OCI-LY7 (cell line): ENCODE data around the gene CACNB3. TPM values are rescaled to one million over a fixed set of nuclear protein-coding genes. Genes with fewer than 3 reads are reported as not detected.

Experiments
- BruUV-seq: library from RNA; stranded (reverse); fragments of 400-500 nt; replicated peaks from 2 replicates; lab custom pipeline; 2021; lab: Mats Ljungman, UMichigan
- CTCF ChIA-PET: fragments of 300-600 bp; sonication (Branson Sonifier 250); formaldehyde crosslinking; loops from one replicate; lab custom pipeline; 2022; ENCODE audit warnings: antibody characterized with exemption; ENCODE audit not compliant: unreplicated experiment; lab: Charles Lee
- POLR2A ChIA-PET: fragments of 300-600 bp; sonication (Branson Sonifier 250); formaldehyde crosslinking; loops from one replicate; lab custom pipeline; 2022; ENCODE audit warnings: antibody characterized with exemption; lab: Charles Lee
- DNase-seq: peaks from one replicate; pipeline ENCODE4 v3.0.0-alpha.2; 2015; ENCODE audit warnings: low spot score
- H2AFZ ChIP-seq: fragments of 200-600 bp; sonication (generic), shearing (Covaris generic); 2 replicates; pipeline ENCODE4 v1.6.1; 2014; ENCODE audit warnings: mild to moderate bottlenecking, antibody characterized with exemption, low read length, moderate library complexity
- H3K27ac ChIP-seq: fragments of 200-600 bp; sonication (generic); 2 replicates; pipeline ENCODE4 v1.5.1; 2014; ENCODE audit warnings: mixed run types, low read depth, mild to moderate bottlenecking, moderate library complexity, low read length, inconsistent platforms; ENCODE audit not compliant: poor library complexity, severe bottlenecking
- H3K36me3 ChIP-seq: fragments of 200-600 bp; sonication (generic); 2 replicates; pipeline ENCODE4 v1.6.1; 2014; ENCODE audit warnings: mild to moderate bottlenecking, antibody characterized with exemption, low read length, moderate library complexity, mixed read lengths; ENCODE audit not compliant: insufficient read depth
- H3K4me1 ChIP-seq: fragments of 200-600 bp; sonication (generic); 2 replicates; pipeline ENCODE4 v1.5.1; 2014; ENCODE audit warnings: mild to moderate bottlenecking, low read length; ENCODE audit not compliant: insufficient read depth, poor library complexity, severe bottlenecking
- H3K4me2 ChIP-seq: fragments of 200-600 bp; sonication (generic); 2 replicates; pipeline ENCODE4 v1.6.1; 2014; ENCODE audit warnings: mild to moderate bottlenecking, low read length
- H3K4me3 ChIP-seq: fragments of 200-600 bp; sonication (generic); 2 replicates; pipeline ENCODE4 v1.5.1; 2014; ENCODE audit warnings: mild to moderate bottlenecking, low read depth, low read length; ENCODE audit not compliant: poor library complexity, severe bottlenecking
- H3K79me2 ChIP-seq: fragments of 200-600 bp; sonication (generic); 2 replicates; pipeline ENCODE4 v1.6.1; 2016; ENCODE audit warnings: low read depth, mild to moderate bottlenecking, low read length, moderate library complexity, mixed read lengths; ENCODE audit not compliant: insufficient read depth
- H3K9me2 ChIP-seq: fragments of 200-600 bp; sonication (generic); 2 replicates; pipeline ENCODE4 v1.6.1; 2016; ENCODE audit warnings: mild to moderate bottlenecking, low read length, mixed read lengths; ENCODE audit not compliant: insufficient read depth
- H3K9me3 ChIP-seq: fragments of 200-600 bp; sonication (generic); 2 replicates; pipeline ENCODE4 v1.6.1; 2014; ENCODE audit warnings: mild to moderate bottlenecking, mixed run types, low read length, mixed read lengths
- H4K20me1 ChIP-seq: fragments of 200-600 bp; sonication (generic); 2 replicates; pipeline ENCODE4 v1.6.1; 2014; ENCODE audit warnings: mild to moderate bottlenecking, antibody characterized with exemption, low read length, moderate library complexity, mixed read lengths; ENCODE audit not compliant: insufficient read depth
- CTCF ChIP-seq: fragments of 200-600 bp; sonication (generic); conservative IDR thresholded peaks from 2 replicates; pipeline ENCODE4 v1.5.1; 2014; ENCODE audit warnings: mild to moderate bottlenecking, antibody characterized with exemption, low read length, moderate library complexity, mixed read lengths
- EZH2phosphoT487 ChIP-seq: fragments of 200-600 bp; sonication (generic); IDR thresholded peaks from 2 replicates; pipeline ENCODE4 v1.6.1; 2018; ENCODE audit warnings: low read depth, borderline replicate concordance, mild to moderate bottlenecking, mixed run types, antibody characterized with exemption, low read length, moderate library complexity, mixed read lengths
- intact Hi-C: fragments of 100-400 bp; cut with micrococcal nuclease; formaldehyde crosslinking; loops from one replicate; pipeline ENCODE4 v1.10.0; 2022; ENCODE audit not compliant: unreplicated experiment
- total RNA-seq, 2 experiments: library from RNA; depleted of rRNA in 1 of 2; stranded (reverse); fragments of >200 nt in 1 of 2; shearing (Covaris generic) in 1 of 2; gene quantifications; 2 replicates each; pipeline ENCODE4 v1.2.3, GENCODE V29; 2014 to 2022

Gene CACNB3
- total RNA-seq, 2 experiments from 2014 or later = 5.6 to 20.6 TPM

GRCh38 chr12:48786591-48787544 lies 31.4 kb upstream of the CACNB3 start:
- H2AFZ ChIP-seq = no peak overlapping the region
- H4K20me1 ChIP-seq = no peaks in the 10 kb centered on the region
- H3K9me3 ChIP-seq = no peaks in the 10 kb centered on the region
- intact Hi-C loops = no loop called here
- no peaks in the 10 kb centered on the region for H3K4me1 ChIP-seq
- no peaks in the 10 kb centered on the region for H3K9me2 ChIP-seq
- BruUV-seq = no TSS peak
- no peak overlapping the region for H3K27ac ChIP-seq
- H3K79me2 ChIP-seq = no peaks in the 10 kb centered on the region
- H3K36me3 ChIP-seq = no peaks in the 10 kb centered on the region
- POLR2A ChIA-PET = interaction anchor here (0.7 kb wide), 1 partner anchor 168 kb away, joined by 4 read pairs; no protein-coding TSS in a partner anchor
- DNase-seq = no peak
- TF ChIP-seq CTCF (no peak), EZH2phosphoT487 (no peak)
- H3K4me2 ChIP-seq = no peak overlapping the region
- H3K4me3 ChIP-seq = no peak overlapping the region
- CTCF ChIA-PET = no interaction called here

- POLR2A ChIA-PET = interaction anchor here (0.7 kb wide), 1 partner anchor 167 kb away, joined by 4 read pairs; no protein-coding TSS in a partner anchor
- Histone ChIP-seq H3K79me2 (no peaks in the 10 kb centered on the region), H3K9me2 (no peaks in the 10 kb centered on the region), H3K9me3 (no peaks in the 10 kb centered on the region), H3K4me3 (no peak overlapping the region), H3K36me3 (no peaks in the 10 kb centered on the region), H2AFZ (no peak overlapping the region), H3K27ac (no peak overlapping the region), H3K4me1 (no peaks in the 10 kb centered on the region), H3K4me2 (no peak overlapping the region), H4K20me1 (no peaks in the 10 kb centered on the region)
- DNase-seq = no peak
- BruUV-seq = no TSS peak
- CTCF ChIA-PET = no interaction called here
- TF ChIP-seq EZH2phosphoT487 = no peak
- no peak for TF ChIP-seq CTCF
- intact Hi-C loops = no loop called here
Observed at GRCh38 chr12:48787791-48788523, 30.3 kb upstream of the CACNB3 start.
